ENCODE data around the gene SMC5.

GRCh38 chr9:70257502-70257901 is 1.3 kb upstream of the SMC5 start:
- TF ChIP-seq, protein P1, sequence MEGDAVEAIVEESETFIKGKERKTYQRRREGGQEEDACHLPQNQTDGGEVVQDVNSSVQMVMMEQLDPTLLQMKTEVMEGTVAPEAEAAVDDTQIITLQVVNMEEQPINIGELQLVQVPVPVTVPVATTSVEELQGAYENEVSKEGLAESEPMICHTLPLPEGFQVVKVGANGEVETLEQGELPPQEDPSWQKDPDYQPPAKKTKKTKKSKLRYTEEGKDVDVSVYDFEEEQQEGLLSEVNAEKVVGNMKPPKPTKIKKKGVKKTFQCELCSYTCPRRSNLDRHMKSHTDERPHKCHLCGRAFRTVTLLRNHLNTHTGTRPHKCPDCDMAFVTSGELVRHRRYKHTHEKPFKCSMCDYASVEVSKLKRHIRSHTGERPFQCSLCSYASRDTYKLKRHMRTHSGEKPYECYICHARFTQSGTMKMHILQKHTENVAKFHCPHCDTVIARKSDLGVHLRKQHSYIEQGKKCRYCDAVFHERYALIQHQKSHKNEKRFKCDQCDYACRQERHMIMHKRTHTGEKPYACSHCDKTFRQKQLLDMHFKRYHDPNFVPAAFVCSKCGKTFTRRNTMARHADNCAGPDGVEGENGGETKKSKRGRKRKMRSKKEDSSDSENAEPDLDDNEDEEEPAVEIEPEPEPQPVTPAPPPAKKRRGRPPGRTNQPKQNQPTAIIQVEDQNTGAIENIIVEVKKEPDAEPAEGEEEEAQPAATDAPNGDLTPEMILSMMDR (conservative IDR thresholded peaks at IDR 0.05), result no peak
- TF ChIP-seq ZFX (IDR thresholded peaks at IDR 0.05), result no peak

Data from C4-2B (cell line).